CD14-positive monocyte (primary cell): ENCODE data around the gene AMACR. TPM values are rescaled to one million over a fixed set of nuclear protein-coding genes. Genes with fewer than 3 reads are reported as not detected.

Experiments
- DNase-seq, 3 donors: peaks; one replicate each; pipeline ENCODE4 v3.0.0-alpha.2; 2011 to 2022
- H2AFZ ChIP-seq: 2 replicates; pipeline ENCODE4 v1.6.0; 2012; ENCODE audit warnings: mild to moderate bottlenecking, low read depth, low read length, inconsistent platforms; ENCODE audit not compliant: insufficient read depth, poor library complexity, severe bottlenecking
- H3K27ac ChIP-seq, 2 donors: 1 replicate in 1 of 2; 2 replicates in 1 of 2; pipeline ENCODE4 v1.5.1; 2012 to 2013; ENCODE audit warnings: low read length in 2 of 2, control low read depth in 1 of 2, inconsistent platforms in 1 of 2, low read depth in 1 of 2, mild to moderate bottlenecking in 1 of 2
- H3K27me3 ChIP-seq, 2 donors: one replicate each; pipeline versions ENCODE4 v1.6.0 to v1.6.1; 2011 to 2013; ENCODE audit warnings: low read length in 2 of 2; ENCODE audit not compliant: control insufficient read depth in 2 of 2, insufficient read depth in 2 of 2
- H3K36me3 ChIP-seq, 2 donors: replicated peaks in 1 of 2; 1 replicate in 1 of 2; 2 replicates in 1 of 2; pipeline versions ENCODE4 v1.5.1 to v1.6.1; 2012 to 2013; ENCODE audit warnings: low read length in 2 of 2, control low read depth in 1 of 2, inconsistent platforms in 1 of 2, mild to moderate bottlenecking in 1 of 2; ENCODE audit not compliant: insufficient read depth in 2 of 2, control insufficient read depth in 1 of 2
- H3K4me1 ChIP-seq, 2 donors: 1 replicate in 1 of 2; 2 replicates in 1 of 2; pipeline versions ENCODE4 v1.5.1 to v1.6.1; 2012 to 2013; ENCODE audit warnings: low read length in 2 of 2, control low read depth in 1 of 2, inconsistent platforms in 1 of 2, mild to moderate bottlenecking in 1 of 2, moderate library complexity in 1 of 2; ENCODE audit not compliant: insufficient read depth in 2 of 2, control insufficient read depth in 1 of 2
- H3K4me2 ChIP-seq: replicated peaks from 2 replicates; pipeline ENCODE3; 2012; ENCODE audit warnings: low read length, moderate library complexity, mild to moderate bottlenecking; ENCODE audit not compliant: poor library complexity, severe bottlenecking; ENCODE audit errors: extremely low read depth
- H3K4me3 ChIP-seq, 3 experiments: fragments of 200-600 bp in 1 of 3; sonication (generic) in 1 of 3; replicated peaks in 1 of 3; 1 replicate in 2 of 3; 2 replicates in 1 of 3; pipeline ENCODE4 v1.5.1; 2011 to 2013; ENCODE audit warnings: low read length in 3 of 3, mild to moderate bottlenecking in 3 of 3, control low read depth in 2 of 3, low read depth in 2 of 3, inconsistent platforms in 1 of 3, moderate library complexity in 1 of 3
- H3K79me2 ChIP-seq: 2 replicates; pipeline ENCODE4 v1.6.0; 2012; ENCODE audit warnings: mild to moderate bottlenecking, control low read depth, inconsistent platforms, low read length, moderate library complexity; ENCODE audit not compliant: insufficient read depth
- H3K9ac ChIP-seq: 2 replicates; pipeline ENCODE4 v1.6.0; 2017; ENCODE audit warnings: low read length, mild to moderate bottlenecking; ENCODE audit not compliant: insufficient read depth, poor library complexity, severe bottlenecking
- H3K9me3 ChIP-seq, 2 donors: replicated peaks in 1 of 2; 1 replicate in 1 of 2; 2 replicates in 1 of 2; pipeline versions ENCODE4 v1.5.1 to v1.6.1; 2012 to 2013; ENCODE audit warnings: low read length in 2 of 2, control low read depth in 1 of 2; ENCODE audit not compliant: control insufficient read depth in 1 of 2, insufficient read depth in 1 of 2
- H4K20me1 ChIP-seq: 2 replicates; pipeline ENCODE4 v1.6.0; 2012; ENCODE audit warnings: mild to moderate bottlenecking, low read length, control low read depth, moderate library complexity; ENCODE audit not compliant: insufficient read depth
- H3K27ac Mint-ChIP-seq, 7 donors: one replicate each; pipeline ENCODE4 v1.8.0; 2020; ENCODE audit warnings: mild to moderate bottlenecking in 7 of 7, mixed read lengths in 7 of 7, moderate library complexity in 6 of 7, inconsistent platforms in 2 of 7
- H3K27me3 Mint-ChIP-seq, 3 donors: one replicate each; pipeline ENCODE4 v1.8.0; 2021 to 2022; ENCODE audit warnings: low read depth in 3 of 3, mild to moderate bottlenecking in 3 of 3, mixed read lengths in 3 of 3, moderate library complexity in 3 of 3, inconsistent platforms in 1 of 3
- H3K36me3 Mint-ChIP-seq, 2 donors: one replicate each; pipeline ENCODE4 v1.8.0; 2020; ENCODE audit warnings: mixed read lengths in 2 of 2, inconsistent platforms in 1 of 2, mild to moderate bottlenecking in 1 of 2
- H3K4me1 Mint-ChIP-seq: one replicate; pipeline ENCODE4 v1.8.0; 2020; ENCODE audit warnings: mild to moderate bottlenecking, mixed read lengths
- H3K4me3 Mint-ChIP-seq, 2 donors: one replicate each; pipeline ENCODE4 v1.8.0; 2020; ENCODE audit warnings: mild to moderate bottlenecking in 2 of 2, mixed read lengths in 2 of 2, moderate library complexity in 1 of 2
- H3K9me3 Mint-ChIP-seq, 7 donors: one replicate each; pipeline ENCODE4 v1.8.0; 2020 to 2022; ENCODE audit warnings: mixed read lengths in 7 of 7, mild to moderate bottlenecking in 6 of 7, moderate library complexity in 6 of 7, inconsistent platforms in 2 of 7
- CTCF ChIP-seq: fragments of 200-600 bp; IDR thresholded peaks from one replicate; pipeline ENCODE4 v1.8.0; 2022; ENCODE audit warnings: antibody characterized with exemption, mild to moderate bottlenecking
- WGBS: methylation state at CpG from one replicate; pipeline ENCODE4 v1.1.5; 2013; ENCODE audit warnings: missing lambda C conversion rate; ENCODE audit not compliant: insufficient coverage; 5-methylcytosine and 5-hydroxymethylcytosine counted together
- intact Hi-C, 2 donors: fragments of 100-400 bp; cut with micrococcal nuclease; formaldehyde crosslinking; loops; one replicate each; pipeline versions ENCODE4 v1.15.0 to v1.15.1; 2023
- polyA plus RNA-seq, 3 donors: library from polyadenylated mRNA; depleted of rRNA in 1 of 3; unstranded in 2 of 3; stranded (reverse) in 1 of 3; fragments of 300-500 nt in 2 of 3; fragments of >200 nt in 1 of 3; fragmentation: Illumina TruSeq in 2 of 3; gene quantifications; 1 replicate in 2 of 3; 2 replicates in 1 of 3; pipeline ENCODE4 v1.2.3, GENCODE V29; 2012 to 2021

AMACR gene
- polyA plus RNA-seq, 3 donors: 1.2 to 6.1 (median 4.8) TPM

GRCh38 chr5:34021334-34021733 is 13.5 kb upstream of the AMACR start:
- H3K4me3 ChIP-seq: no peak overlapping the region
- Mint-ChIP-seq H3K4me3 (no peak overlapping the region), H3K27me3 (no peaks in the 10 kb centered on the region), H3K27ac (no peak overlapping the region), H3K9me3 (no peaks in the 10 kb centered on the region), H3K36me3 (peaks cover 15 to 31% of the 10 kb centered on the region in 2 donors), H3K4me1 (no peaks in the 10 kb centered on the region)
- H3K27me3 ChIP-seq: no peaks in the 10 kb centered on the region
- no peaks in the 10 kb centered on the region for H3K9me3 ChIP-seq
- peaks cover 5 to 6% of the 10 kb centered on the region in 2 donors for H3K36me3 ChIP-seq
- H4K20me1 ChIP-seq: no peaks in the 10 kb centered on the region
- WGBS: no CpG with 5 or more reads among the region's 2 CpGs
- no peak overlapping the region for H2AFZ ChIP-seq
- intact Hi-C loops: no loop called here
- no peaks in the 10 kb centered on the region for H3K4me1 ChIP-seq
- H3K9ac ChIP-seq: no peak overlapping the region
- no peak for TF ChIP-seq CTCF
- H3K4me2 ChIP-seq: no peak overlapping the region
- H3K79me2 ChIP-seq: no peaks in the 10 kb centered on the region
- H3K27ac ChIP-seq: no peak overlapping the region
- DNase-seq: no peak

GRCh38 chr5:34020726-34021125 is 12.9 kb upstream of the AMACR start:
- Histone ChIP-seq H4K20me1 (no peaks in the 10 kb centered on the region), H3K9me3 (no peaks in the 10 kb centered on the region), H3K4me3 (no peak overlapping the region), H3K27me3 (no peaks in the 10 kb centered on the region), H3K79me2 (no peaks in the 10 kb centered on the region), H3K27ac (no peak overlapping the region), H3K9ac (no peak overlapping the region), H3K4me2 (no peak overlapping the region), H2AFZ (no peak overlapping the region), H3K4me1 (no peaks in the 10 kb centered on the region), H3K36me3 (peaks cover 5 to 6% of the 10 kb centered on the region in 2 donors)
- TF ChIP-seq CTCF: no peak
- DNase-seq: no peak
- intact Hi-C loops: no loop called here
- H3K4me3 Mint-ChIP-seq: no peak overlapping the region
- H3K4me1 Mint-ChIP-seq: no peaks in the 10 kb centered on the region
- no peak overlapping the region for H3K27ac Mint-ChIP-seq
- no peaks in the 10 kb centered on the region for H3K27me3 Mint-ChIP-seq
- WGBS: no CpG with 5 or more reads among the region's 1 CpG
- H3K9me3 Mint-ChIP-seq: no peaks in the 10 kb centered on the region
- H3K36me3 Mint-ChIP-seq: peaks cover 15 to 26% of the 10 kb centered on the region in 2 donors
